IMR-90 (cell line): Measurements from ENCODE around the gene DGKG. TPM values are rescaled to one million over a fixed set of nuclear protein-coding genes. Genes with fewer than 3 reads are reported as not detected.

Experiments used
- ATAC-seq: fragments of 200-7000 bp; cut with Tn5 transposase; 2 replicates; pipeline ENCODE4 v1.9.1; 2020; ENCODE audit warnings: low read depth, mild to moderate bottlenecking, moderate library complexity
- BruUV-seq: library from RNA; stranded (reverse); fragments of 400-500 nt; replicated peaks from 2 replicates; lab custom pipeline; 2021; lab: Mats Ljungman, UMichigan
- CTCF ChIA-PET: fragments of 300-600 bp; formaldehyde crosslinking; extraction: SDS; loops from one replicate; lab custom pipeline; 2021; ENCODE audit warnings: antibody characterized with exemption; lab: Yijun Ruan, JAX
- POLR2A ChIA-PET: fragments of 300-600 bp; sonication (Branson Sonifier 250); formaldehyde crosslinking; loops from one replicate; lab custom pipeline; 2022; ENCODE audit warnings: antibody characterized with exemption; ENCODE audit not compliant: unreplicated experiment; lab: Charles Lee
- DNase-seq: peaks from one replicate; pipeline ENCODE4 v3.0.0; 2013
- H2AFZ ChIP-seq: replicated peaks from 2 replicates; pipeline ENCODE3; 2013; ENCODE audit warnings: low read length, mild to moderate bottlenecking; ENCODE audit not compliant: poor library complexity
- H2AK5ac ChIP-seq: 2 replicates; pipeline ENCODE4 v1.6.1; 2013; ENCODE audit warnings: low read depth, low read length, inconsistent platforms
- H2AK9ac ChIP-seq: replicated peaks from 2 replicates; pipeline ENCODE3; 2013; ENCODE audit warnings: mild to moderate bottlenecking, low read depth, low read length, moderate library complexity; ENCODE audit not compliant: poor library complexity
- H2BK120ac ChIP-seq: 2 replicates; pipeline ENCODE4 v1.6.1; 2013; ENCODE audit warnings: low read depth, low read length, inconsistent platforms
- H2BK15ac ChIP-seq: 3 replicates; pipeline ENCODE4 v1.6.1; 2013; ENCODE audit warnings: low read depth, low read length, inconsistent platforms
- H2BK20ac ChIP-seq: 2 replicates; pipeline ENCODE4 v1.6.1; 2013; ENCODE audit warnings: low read depth, mild to moderate bottlenecking, inconsistent platforms, low read length, moderate library complexity
- H2BK5ac ChIP-seq: 2 replicates; pipeline ENCODE4 v1.6.1; 2013; ENCODE audit warnings: mild to moderate bottlenecking, low read depth, low read length, inconsistent platforms; ENCODE audit not compliant: poor library complexity, severe bottlenecking
- H3K14ac ChIP-seq: replicated peaks from 2 replicates; pipeline ENCODE4 v1.6.1; 2013; ENCODE audit warnings: low read depth, low read length, inconsistent platforms
- H3K18ac ChIP-seq: 2 replicates; pipeline ENCODE4 v1.6.1; 2013; ENCODE audit warnings: low read depth, low read length, control low read depth
- H3K23ac ChIP-seq: 2 replicates; pipeline ENCODE4 v1.6.1; 2013; ENCODE audit warnings: low read depth, low read length, inconsistent platforms
- H3K27ac ChIP-seq: 2 replicates; pipeline ENCODE4 v1.5.1; 2013; ENCODE audit warnings: mild to moderate bottlenecking, control low read depth, low read length; ENCODE audit not compliant: insufficient read depth
- H3K27me3 ChIP-seq: 2 replicates; pipeline ENCODE4 v1.6.1; 2013; ENCODE audit warnings: low read length; ENCODE audit not compliant: control insufficient read depth, insufficient read depth
- H3K36me3 ChIP-seq: 2 replicates; pipeline ENCODE4 v1.6.1; 2013; ENCODE audit warnings: low read length, mixed read lengths; ENCODE audit not compliant: control insufficient read depth, insufficient read depth
- H3K4ac ChIP-seq: 2 replicates; pipeline ENCODE4 v1.6.1; 2013; ENCODE audit warnings: low read depth, low read length, inconsistent platforms
- H3K4me1 ChIP-seq: 2 replicates; pipeline ENCODE4 v1.6.1; 2013; ENCODE audit warnings: low read length, mixed read lengths; ENCODE audit not compliant: control insufficient read depth, insufficient read depth
- H3K4me2 ChIP-seq: 2 replicates; pipeline ENCODE4 v1.6.1; 2013; ENCODE audit warnings: low read depth, mild to moderate bottlenecking, control low read depth, low read length, moderate library complexity
- H3K4me3 ChIP-seq: 2 replicates; pipeline ENCODE4 v1.5.1; 2013; ENCODE audit warnings: low read depth, mild to moderate bottlenecking, control low read depth, low read length, moderate library complexity; ENCODE audit not compliant: insufficient read depth
- H3K56ac ChIP-seq: 2 replicates; pipeline ENCODE4 v1.6.1; 2013; ENCODE audit warnings: low read length, inconsistent platforms; ENCODE audit not compliant: insufficient read depth; ENCODE audit errors: extremely low read depth
- H3K79me1 ChIP-seq, 2 experiments: 2 replicates each; pipeline ENCODE4 v1.6.1; 2013; ENCODE audit warnings: low read length in 2 of 2, inconsistent platforms in 1 of 2, low read depth in 1 of 2
- H3K9ac ChIP-seq: 2 replicates; pipeline ENCODE4 v1.6.1; 2013; ENCODE audit warnings: low read depth, low read length, control low read depth
- H3K9me1 ChIP-seq: 2 replicates; pipeline ENCODE4 v1.6.1; 2013; ENCODE audit warnings: low read length, inconsistent platforms; ENCODE audit not compliant: insufficient read depth
- H3K9me3 ChIP-seq: 2 replicates; pipeline ENCODE4 v1.6.1; 2013; ENCODE audit warnings: low read length; ENCODE audit not compliant: control insufficient read depth, insufficient read depth
- H4K20me1 ChIP-seq: 2 replicates; pipeline ENCODE4 v1.6.1; 2013; ENCODE audit warnings: low read length, inconsistent platforms; ENCODE audit not compliant: insufficient read depth
- H4K5ac ChIP-seq: 2 replicates; pipeline ENCODE4 v1.6.1; 2013; ENCODE audit warnings: mild to moderate bottlenecking, low read depth, low read length, control low read depth
- H4K8ac ChIP-seq, 2 experiments: 2 replicates each; pipeline ENCODE4 v1.6.1; 2013; ENCODE audit warnings: low read depth in 2 of 2, low read length in 2 of 2, control low read depth in 1 of 2, inconsistent platforms in 1 of 2
- H4K91ac ChIP-seq: 2 replicates; pipeline ENCODE4 v1.6.1; 2013; ENCODE audit warnings: low read depth, low read length, inconsistent platforms; ENCODE audit not compliant: insufficient read depth
- CEBPB ChIP-seq: IDR thresholded peaks from 2 replicates; pipeline ENCODE4 v1.6.1; 2012; ENCODE audit warnings: low read depth, low read length, improper control_type of control experiment
- CHD1 ChIP-seq: IDR thresholded peaks from 2 replicates; pipeline ENCODE4 v1.6.1; 2012; ENCODE audit warnings: low read depth, low read length, improper control_type of control experiment
- MAZ ChIP-seq: IDR thresholded peaks from 2 replicates; pipeline ENCODE4 v1.6.1; 2012; ENCODE audit warnings: low read depth, mild to moderate bottlenecking, low read length, improper control_type of control experiment, moderate library complexity, borderline replicate concordance
- POLR2A ChIP-seq: IDR thresholded peaks from 2 replicates; pipeline ENCODE4 v1.6.1; 2012; ENCODE audit warnings: mild to moderate bottlenecking, low read depth, low read length
- RAD21 ChIP-seq: IDR thresholded peaks from 2 replicates; pipeline ENCODE4 v1.6.1; 2012; ENCODE audit warnings: low read length, improper control_type of control experiment
- RCOR1 ChIP-seq: IDR thresholded peaks from 2 replicates; pipeline ENCODE4 v1.6.1; 2012; ENCODE audit warnings: mild to moderate bottlenecking, low read length, improper control_type of control experiment; ENCODE audit not compliant: insufficient replicate concordance
- WGBS, 2 experiments: methylation state at CpG; one replicate each; pipeline versions ENCODE4 v1.1.5 to v1.1.7; 2013; ENCODE audit warnings: missing lambda C conversion rate in 2 of 2; ENCODE audit not compliant: insufficient read length in 1 of 2; ENCODE audit errors: extremely low coverage in 2 of 2; 5-methylcytosine and 5-hydroxymethylcytosine counted together
- dilution Hi-C: fragments of 300-500 bp; cut with HindIII; formaldehyde crosslinking; loops from one replicate; pipeline ENCODE4 v1.14.3; 2018; ENCODE audit warnings: low sequenced_read_pairs; ENCODE audit not compliant: unreplicated experiment
- in situ Hi-C: fragments of 300-500 bp; cut with MboI; formaldehyde crosslinking; loops from 3 replicates; pipeline ENCODE4 v1.14.3; 2019; ENCODE audit warnings: low sequenced_read_pairs, inconsistent platforms, mixed read lengths
- intact Hi-C: fragments of 100-400 bp; cut with micrococcal nuclease; formaldehyde crosslinking; loops from 2 replicates; pipeline ENCODE4 v1.10.0; 2022
- polyA plus RNA-seq, 3 experiments: library from polyadenylated mRNA; depleted of rRNA; stranded (reverse); fragments of >200 nt; gene quantifications; 2 replicates each; pipeline ENCODE4 v1.2.3, GENCODE V29; 2012; ENCODE audit warnings: low replicate concordance in 1 of 3
- total RNA-seq: library from RNA; depleted of rRNA; stranded (reverse); fragments of >200 nt; gene quantifications from 2 replicates; pipeline ENCODE4 v1.2.3, GENCODE V29; 2012
- TF ChIP-seq, protein P1 (sequence below): fragments of 150-350 bp; IDR thresholded peaks from 2 replicates; pipeline ENCODE4 v1.6.1; 2017; ENCODE audit warnings: mild to moderate bottlenecking, antibody characterized with exemption, low read length, low read depth
- TF ChIP-seq, protein P2 (sequence below): conservative IDR thresholded peaks from 2 replicates; pipeline ENCODE4 v1.5.1; 2012; ENCODE audit warnings: mild to moderate bottlenecking, low read depth, low read length, improper control_type of control experiment

DGKG gene
- total and polyA plus RNA-seq, 2 of the 4 experiments (the other 2 are of a cell fraction) = 1.2 to 4.1 TPM

DNA sequence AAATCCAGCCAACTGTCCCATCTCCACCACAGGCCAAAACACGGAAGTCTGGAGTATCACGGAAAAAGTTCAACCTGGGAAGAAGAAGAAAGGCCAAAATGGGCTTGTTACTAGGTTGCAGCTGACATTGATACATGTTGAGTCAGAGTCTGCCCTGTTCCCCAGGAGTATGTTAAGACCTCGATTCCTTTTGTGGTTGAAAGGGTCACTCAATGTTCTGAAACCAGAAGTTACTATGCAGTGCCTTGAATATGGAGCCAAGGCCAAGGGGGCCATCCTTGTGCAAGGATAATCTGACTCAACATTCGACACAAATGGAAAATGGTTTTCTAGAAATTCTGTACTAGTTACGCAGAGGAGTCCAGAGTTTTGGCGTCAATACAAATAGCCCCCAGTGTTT lies 104.2 kb downstream of the DGKG start:
- Histone ChIP-seq H2AK9ac (no peak overlapping the region), H2AFZ (no peak overlapping the region), H3K4me3 (no peak overlapping the region), H2BK5ac (no peak overlapping the region), H4K91ac (no peak overlapping the region), H2BK15ac (no peak overlapping the region), H2BK120ac (no peak overlapping the region), H2AK5ac (no peak overlapping the region), H3K79me1 (no peaks in the 10 kb centered on the region), H3K9ac (no peak overlapping the region), H3K4me1 (no peaks in the 10 kb centered on the region), H3K56ac (no peak overlapping the region), H3K23ac (no peak overlapping the region), H4K5ac (no peak overlapping the region), H3K9me3 (no peaks in the 10 kb centered on the region), H3K4me2 (no peak overlapping the region), H2BK20ac (no peak overlapping the region), H3K14ac (no peak overlapping the region), H3K9me1 (no peaks in the 10 kb centered on the region), H3K27ac (no peak overlapping the region), H4K20me1 (no peaks in the 10 kb centered on the region), H3K36me3 (no peaks in the 10 kb centered on the region), H3K18ac (no peak overlapping the region), H4K8ac (no peak overlapping the region), H3K27me3 (peaks cover 17% of the 10 kb centered on the region), H3K4ac (no peak overlapping the region)
- intact Hi-C loops = loop anchor here (5.0 kb wide), 2 partner anchors 151 to 359 kb away; partner anchors contain the start of gene ETV5
- dilution Hi-C loops = no loop called here
- in situ Hi-C loops = loop anchor here (25.0 kb wide), 1 partner anchor 596 kb away; no protein-coding TSS in a partner anchor
- ChIA-PET CTCF (no interaction called here), POLR2A (no interaction called here)
- ATAC-seq (no peak), DNase-seq (peak; percentile 10)
- TF ChIP-seq CHD1 = no peak
- TF ChIP-seq RCOR1 = no peak
- TF ChIP-seq, protein P1, sequence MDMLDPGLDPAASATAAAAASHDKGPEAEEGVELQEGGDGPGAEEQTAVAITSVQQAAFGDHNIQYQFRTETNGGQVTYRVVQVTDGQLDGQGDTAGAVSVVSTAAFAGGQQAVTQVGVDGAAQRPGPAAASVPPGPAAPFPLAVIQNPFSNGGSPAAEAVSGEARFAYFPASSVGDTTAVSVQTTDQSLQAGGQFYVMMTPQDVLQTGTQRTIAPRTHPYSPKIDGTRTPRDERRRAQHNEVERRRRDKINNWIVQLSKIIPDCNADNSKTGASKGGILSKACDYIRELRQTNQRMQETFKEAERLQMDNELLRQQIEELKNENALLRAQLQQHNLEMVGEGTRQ = no peak
- TF ChIP-seq MAZ = no peak
- TF ChIP-seq CEBPB = no peak
- no peak for TF ChIP-seq RAD21
- TF ChIP-seq, protein P2, sequence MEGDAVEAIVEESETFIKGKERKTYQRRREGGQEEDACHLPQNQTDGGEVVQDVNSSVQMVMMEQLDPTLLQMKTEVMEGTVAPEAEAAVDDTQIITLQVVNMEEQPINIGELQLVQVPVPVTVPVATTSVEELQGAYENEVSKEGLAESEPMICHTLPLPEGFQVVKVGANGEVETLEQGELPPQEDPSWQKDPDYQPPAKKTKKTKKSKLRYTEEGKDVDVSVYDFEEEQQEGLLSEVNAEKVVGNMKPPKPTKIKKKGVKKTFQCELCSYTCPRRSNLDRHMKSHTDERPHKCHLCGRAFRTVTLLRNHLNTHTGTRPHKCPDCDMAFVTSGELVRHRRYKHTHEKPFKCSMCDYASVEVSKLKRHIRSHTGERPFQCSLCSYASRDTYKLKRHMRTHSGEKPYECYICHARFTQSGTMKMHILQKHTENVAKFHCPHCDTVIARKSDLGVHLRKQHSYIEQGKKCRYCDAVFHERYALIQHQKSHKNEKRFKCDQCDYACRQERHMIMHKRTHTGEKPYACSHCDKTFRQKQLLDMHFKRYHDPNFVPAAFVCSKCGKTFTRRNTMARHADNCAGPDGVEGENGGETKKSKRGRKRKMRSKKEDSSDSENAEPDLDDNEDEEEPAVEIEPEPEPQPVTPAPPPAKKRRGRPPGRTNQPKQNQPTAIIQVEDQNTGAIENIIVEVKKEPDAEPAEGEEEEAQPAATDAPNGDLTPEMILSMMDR = no peak
- no peak for TF ChIP-seq POLR2A
- no TSS peak for BruUV-seq
- 40% methylated on average over 1 of the region's 6 CpGs; no CpG with 5 or more reads in 1 of the 2 experiments for WGBS, 2 experiments
